T-helper 22 cell (primary cell): ENCODE measurements around the gene KDM4C.
"Not testable (repeated sequence)": the region's sequence is repeated elsewhere in the genome, so short reads cannot be mapped to it uniquely, and the experiment has no call there.

Experiments
- DNase-seq: peaks from one replicate; pipeline ENCODE4 v3.0.0-alpha.2; 2020; ENCODE audit warnings: low read depth

KDM4C gene

DNA sequence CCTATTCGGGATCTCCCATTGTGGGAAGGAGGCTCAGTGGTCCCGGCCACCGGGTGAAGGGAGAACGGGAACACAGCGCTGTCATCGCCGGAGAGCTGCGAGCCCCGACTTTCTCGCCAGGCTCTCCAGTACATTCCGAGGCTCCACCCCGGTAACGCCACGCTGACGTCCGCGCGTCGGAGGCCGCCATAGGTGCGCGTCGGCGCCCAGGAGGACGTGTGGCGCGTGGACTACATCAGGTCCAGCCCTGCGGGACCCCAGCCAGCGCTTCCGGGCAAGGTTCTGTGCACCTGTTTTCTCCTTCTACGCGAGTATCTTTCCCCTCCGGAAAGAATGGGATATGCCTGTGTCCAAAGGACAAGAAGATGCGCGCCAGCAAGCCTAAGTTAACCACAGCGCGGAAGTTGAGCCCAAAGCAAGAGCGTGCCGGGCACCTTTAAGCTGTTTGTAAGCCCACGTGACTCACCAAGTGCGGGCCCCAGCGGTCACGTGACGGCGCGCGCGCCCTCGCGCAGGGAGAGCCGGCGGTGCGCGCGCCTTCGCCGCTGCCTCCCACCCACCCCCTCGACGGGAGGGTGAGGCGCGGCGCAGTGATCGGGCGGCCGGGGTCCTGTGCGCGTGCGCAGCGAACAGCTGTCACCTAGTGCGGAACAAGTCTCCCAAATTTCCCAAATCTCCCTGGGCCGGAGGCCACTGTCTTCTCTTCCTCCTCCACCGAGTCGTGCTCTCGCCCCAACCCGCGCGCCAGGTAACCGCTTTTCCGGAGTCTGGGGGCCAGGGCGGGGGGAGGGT is at the start of gene KDM4C:
KDM4C (plus strand) TSS at position 518 of the 792 bp plus-strand sequence. CDS start 35,016 bp downstream, outside the sequence.
- DNase-seq = peak; percentile 88

DNA sequence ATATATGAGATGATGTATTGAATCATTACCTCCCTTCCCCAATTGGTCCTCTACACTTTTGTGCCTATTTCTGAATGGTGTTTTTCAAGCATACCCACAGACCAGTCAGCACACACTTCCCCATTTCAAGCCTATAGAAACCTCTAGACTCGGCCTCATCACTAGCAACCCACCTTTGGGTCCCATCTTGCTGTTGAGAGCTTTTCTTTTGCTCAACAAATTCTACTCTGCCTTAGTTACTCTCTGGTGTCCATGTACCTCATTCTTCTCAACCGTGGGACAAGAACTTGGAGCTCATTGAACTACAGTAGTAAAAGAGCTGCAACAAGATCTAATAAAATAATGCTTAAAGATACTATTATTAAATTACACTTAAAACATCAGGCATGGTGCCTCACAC is 49.0 kb upstream of the KDM4C start:
- DNase-seq = no peak

DNA sequence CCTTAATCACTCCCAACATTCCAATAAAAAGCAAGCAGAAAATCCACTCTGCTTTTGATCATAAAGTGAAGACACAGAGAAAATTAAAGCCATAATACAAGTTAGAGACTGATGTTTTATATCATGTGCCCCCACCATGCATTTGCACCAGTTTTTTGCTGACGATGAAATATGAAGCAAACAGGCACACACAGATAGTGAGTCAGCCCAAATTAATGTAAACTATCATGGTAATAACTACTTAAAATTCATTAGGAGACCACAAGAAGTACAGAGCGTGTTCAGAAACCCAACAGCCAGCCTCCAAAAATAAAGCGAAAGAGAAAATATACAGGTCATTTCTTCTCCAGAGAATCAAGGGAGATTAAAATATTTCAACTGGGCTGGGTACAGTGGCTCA is 46.4 kb upstream of the KDM4C start:
- DNase-seq = no peak

DNA sequence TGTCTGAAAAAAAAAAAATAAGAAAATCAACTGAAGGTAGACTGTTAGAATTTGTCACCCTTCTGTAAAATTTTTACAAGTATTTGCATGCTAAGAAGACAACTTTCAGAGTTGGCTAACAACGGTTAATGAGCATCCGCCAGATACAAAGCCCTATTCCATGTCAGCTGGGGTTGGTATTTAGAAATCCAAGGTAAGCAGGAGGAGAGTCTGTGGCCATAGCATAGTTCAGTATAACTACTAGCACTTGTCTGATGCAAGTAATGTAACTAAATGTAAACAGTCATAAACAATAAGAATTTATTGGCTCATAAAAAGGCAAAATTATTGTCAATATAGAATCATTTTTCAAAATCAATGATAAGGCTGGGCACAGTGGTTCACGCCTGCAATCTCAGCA is 45.7 kb upstream of the KDM4C start:
- no peak for DNase-seq

DNA sequence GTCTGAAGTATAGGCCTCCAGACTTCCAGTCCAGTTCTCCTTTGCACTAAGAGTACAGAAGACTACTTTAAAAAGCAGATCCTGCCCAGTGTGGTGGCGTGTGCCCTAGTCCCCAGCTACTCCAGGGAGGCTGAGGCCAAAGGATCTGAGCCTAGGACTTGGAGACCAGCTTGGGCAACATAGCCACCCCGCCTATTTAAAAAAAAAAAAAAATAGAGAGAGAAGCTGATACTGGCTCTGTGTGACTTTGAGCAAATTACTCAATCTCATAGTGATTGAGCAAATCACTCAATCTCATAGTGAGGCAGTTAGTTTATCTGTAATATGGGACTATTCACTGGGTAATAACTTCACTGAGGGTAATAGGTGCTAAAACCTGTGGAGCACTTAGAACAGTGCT is 43.6 kb upstream of the KDM4C start:
- DNase-seq = no peak

DNA sequence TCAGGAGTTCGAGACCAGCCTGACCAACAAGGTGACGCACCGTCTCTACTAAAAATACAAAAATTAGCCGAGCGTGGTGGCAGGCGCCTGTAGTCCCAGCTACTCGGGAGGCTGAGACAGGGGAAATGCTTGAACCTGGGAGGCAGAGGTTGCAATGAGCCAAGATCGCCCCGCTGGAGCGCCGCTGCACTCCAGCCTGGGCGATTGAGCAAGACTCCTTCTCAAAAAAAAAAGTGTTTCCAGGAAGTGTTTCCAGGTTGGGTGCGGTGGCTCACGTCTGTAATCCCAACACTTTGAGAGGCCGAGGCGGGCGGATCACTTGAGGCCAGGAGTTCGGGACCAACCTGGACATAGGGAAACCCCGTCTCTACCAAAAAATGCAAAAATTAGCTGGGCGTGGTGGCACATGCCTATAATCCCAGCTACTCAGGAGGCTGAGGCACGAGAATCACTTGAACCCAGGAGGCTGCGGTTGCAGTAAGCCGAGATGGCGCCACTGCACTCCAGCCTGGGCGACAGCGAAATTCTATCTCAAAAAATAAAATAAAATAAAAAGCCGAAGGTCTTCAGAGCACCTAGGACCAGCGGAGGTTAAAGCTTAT is 42.5 kb upstream of the KDM4C start:
- DNase-seq = not testable (repeated sequence)

DNA sequence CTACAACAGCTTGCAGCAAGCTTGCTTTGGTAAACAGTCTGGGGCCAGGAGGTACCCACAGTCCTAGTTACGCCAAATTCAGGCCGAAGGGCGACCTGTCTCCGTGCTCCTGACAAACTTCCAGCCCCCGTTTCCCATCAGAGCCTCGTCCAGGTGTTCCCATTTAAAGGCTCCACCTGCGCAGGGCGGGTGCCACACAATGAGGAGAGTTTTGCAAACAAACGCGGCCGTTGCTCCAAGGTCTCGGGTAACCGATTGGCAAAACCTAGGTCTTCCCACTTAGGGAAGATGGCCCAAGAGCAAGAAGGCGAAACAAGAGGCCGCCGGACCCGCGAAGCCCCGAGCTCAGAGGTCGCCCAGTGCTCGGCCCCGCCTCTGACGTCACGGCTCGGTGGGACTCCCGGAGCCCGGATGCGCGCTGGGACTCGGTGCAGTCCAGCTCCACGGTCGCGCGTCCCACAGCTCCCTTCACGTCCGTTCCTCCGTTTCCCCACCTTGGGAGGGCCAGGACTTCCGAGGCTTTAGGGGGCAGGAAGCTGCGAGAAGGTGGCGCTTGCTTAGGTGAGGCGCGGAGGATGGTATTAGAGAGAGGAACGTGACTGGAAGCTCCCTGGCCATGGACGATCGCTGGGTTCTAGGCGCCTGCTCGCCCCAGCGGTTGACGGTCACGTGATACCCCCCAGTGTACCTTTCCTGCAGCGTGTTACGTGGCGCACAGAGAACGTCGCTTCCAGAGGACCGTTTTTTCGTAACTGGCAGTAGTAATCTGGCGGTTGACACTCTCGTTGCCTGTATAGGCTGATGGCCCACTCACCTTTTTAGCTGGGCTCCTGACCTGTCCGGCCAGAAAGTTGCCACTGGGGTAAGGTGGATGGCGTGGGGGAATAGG is 41.8 kb upstream of the KDM4C start:
- DNase-seq = peak; percentile 37

DNA sequence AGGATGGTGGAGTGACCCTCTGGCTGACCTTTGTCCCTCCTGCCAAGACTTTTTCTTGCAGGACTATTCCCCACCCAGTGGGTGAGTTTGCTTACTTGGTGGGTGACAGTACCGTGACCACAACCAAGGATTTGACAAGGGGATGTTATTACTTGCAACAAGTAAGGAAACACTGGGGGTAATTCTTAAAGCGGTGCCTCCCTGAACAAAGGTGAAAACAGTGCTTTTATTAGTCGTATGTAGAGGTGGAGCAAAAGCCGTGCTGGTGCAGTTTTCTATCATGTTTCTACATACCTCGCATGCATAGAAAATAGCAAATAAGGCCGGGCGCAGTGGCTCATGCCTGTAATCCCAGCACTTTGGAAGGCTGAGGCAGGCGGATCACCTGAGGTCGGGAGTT is 41.0 kb upstream of the KDM4C start:
- no peak for DNase-seq

DNA sequence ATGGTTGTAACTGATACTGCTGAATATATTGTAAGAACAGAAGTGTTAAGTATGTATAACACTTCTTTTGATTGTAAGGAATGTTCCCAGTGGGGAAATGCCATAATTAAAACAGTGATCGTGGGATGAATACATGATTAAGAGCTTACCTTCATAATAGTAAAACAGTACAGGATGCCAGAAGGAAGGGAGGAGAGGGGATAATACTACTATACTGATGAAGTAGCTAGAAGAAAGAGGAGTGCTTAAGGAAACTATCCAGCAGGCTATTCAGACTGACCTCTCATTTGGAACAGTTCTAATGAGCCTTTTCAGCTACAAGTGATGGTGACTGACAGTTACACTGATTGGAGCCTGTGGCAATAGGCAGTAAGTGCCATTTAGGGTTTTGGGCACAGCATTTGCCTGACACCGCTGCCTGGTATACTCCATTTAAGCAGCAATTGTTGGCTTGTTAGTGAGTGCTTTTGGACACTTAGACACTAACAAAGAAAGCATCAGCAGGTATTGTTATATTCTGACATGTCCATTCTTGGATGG is 33.8 kb upstream of the KDM4C start:
- no peak for DNase-seq

DNA sequence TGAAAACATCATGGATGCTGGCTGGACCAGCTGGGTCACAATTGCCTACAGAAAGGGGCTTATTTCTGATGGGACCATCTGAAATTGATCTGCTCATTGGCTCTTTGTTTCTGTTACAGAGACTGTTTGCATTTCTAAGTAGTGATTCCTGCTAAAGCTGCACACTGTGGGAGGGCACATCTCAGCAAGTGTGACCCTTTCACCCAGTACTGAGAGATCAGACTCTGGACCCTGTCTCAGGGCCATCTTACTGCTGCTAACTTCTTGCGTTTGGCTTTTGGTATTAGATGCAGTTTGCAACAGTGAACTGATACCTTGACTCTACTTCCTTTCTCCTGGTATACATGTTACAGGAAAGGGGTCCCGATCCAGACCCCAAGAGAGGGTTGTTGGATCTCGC is 24.5 kb upstream of the KDM4C start:
- no peak for DNase-seq

DNA sequence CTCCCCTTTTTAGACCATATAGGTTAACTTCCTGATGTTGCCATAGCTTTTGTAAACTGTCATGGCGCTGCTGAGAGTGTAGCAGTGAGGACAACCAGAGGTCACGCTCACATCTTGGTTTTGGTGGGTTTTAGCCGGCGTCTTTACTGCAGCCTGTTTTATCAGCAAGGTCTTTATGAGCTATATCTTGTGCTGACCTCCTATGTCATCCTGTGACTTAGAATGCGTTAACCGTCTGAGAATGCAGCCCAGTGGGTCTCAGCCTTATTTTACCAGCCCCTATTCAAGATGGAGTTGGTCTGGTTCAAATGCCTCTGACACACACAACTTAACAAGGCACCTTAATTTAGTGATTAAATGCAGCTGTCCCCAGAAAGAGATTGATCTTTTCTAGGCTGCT is 23.9 kb upstream of the KDM4C start:
- DNase-seq = no peak

DNA sequence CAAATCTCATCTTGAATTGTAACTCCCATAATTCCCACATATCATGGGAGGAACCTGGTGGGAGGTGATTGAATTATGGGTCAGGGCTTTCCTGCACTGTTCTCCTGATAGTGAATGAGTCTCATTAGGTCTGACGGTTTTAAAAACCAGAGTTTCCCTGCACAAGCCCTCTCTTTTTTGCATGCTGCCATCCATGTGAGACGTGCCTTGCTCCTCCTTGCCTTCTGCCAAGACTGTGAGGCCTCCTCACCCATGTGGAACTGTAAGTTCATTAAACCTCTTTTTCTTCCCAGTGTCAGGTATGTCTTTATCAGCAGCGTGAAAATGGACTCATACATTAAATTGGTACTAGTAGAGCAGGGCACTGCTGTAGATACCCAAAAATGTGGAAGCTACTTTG is 22.4 kb upstream of the KDM4C start:
- no peak for DNase-seq

DNA sequence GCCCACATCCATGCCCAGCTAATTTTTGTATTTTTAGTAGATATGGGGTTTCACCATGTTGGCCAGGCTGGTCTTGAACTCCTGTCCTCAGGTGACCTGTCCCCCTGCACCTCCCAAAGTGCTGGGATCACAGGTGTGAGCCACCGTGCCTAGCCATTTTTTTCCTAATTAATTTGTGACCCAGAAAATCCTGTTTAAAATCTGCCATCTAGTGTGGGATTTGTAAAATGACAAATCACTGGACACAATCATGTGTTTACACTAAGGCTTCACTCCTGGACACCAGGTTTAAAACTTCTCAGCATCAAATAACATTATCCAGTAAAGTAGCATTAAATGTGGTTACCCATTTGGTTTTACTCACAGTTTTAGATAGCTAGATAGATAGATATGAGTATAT is 18.6 kb upstream of the KDM4C start:
- DNase-seq = no peak

DNA sequence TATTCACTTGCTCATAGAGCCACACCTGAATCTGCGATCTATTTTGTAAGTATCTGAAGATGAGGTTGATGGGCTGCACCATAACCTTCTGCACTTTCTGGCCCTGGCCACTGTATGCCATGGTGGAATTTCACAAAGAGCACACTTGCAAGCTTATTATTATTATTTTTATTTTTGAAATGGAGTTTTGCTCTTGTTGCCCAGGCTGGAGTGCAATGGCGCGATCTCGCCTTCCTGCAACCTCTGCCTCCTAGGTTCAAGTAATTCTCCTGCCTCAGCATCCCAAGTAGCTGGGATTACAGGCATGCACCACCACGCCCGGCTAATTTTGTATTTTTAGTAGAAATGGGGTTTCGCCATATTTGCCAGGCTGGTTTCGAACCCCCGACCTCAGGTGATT is 8.9 kb upstream of the KDM4C start:
- not testable (repeated sequence) for DNase-seq

DNA sequence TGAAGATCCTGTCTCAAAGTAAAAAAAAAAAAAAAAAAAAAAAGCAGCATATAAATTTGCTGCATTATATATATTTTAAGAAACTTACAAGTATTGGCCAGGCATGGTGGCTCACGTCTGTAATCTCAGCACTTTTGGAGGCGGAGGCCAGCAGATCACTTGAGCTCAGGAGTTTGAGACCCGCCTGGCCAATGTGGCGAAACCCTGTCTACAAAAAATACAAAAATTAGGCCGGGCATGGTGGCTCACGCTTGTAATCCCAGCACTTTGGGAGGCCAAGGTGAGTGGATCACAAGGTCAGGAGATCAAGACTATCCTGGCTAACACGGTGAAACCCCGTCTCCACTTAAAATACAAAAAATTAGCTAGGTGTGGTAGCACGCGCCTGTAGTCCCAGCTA is 2.9 kb upstream of the KDM4C start:
- DNase-seq = not testable (repeated sequence)

DNA sequence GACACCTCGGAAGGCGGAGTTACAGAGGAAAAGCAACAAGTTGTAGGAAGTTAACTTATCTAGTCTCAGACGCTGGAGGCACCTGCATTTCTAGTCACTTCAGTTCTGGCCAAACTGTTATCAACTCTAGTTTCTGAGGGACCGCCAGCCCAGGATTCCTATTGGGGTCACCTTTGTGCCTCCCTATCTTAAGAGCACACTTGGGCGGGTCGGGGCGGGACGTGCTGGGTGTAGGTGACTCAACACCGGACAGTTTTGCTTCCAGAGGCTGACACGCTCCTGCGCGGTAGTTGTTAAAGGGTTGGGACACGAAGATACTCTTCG is 679 bp upstream of the KDM4C start:
- peak; percentile 56 for DNase-seq

DNA sequence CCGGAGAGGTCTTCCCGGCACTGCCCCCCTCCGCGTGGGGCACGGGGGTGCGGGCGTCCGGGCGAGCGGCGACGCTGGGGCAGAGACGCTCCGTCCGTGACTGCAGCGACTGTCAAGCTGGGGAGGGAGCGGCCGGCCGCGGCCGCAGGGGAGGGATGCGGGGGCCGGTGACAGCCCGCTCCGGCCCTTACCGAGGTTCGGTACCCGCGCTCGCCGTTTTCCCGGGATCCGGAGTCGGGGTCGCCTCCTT is 400 bp downstream of the KDM4C start:
- no peak for DNase-seq

DNA sequence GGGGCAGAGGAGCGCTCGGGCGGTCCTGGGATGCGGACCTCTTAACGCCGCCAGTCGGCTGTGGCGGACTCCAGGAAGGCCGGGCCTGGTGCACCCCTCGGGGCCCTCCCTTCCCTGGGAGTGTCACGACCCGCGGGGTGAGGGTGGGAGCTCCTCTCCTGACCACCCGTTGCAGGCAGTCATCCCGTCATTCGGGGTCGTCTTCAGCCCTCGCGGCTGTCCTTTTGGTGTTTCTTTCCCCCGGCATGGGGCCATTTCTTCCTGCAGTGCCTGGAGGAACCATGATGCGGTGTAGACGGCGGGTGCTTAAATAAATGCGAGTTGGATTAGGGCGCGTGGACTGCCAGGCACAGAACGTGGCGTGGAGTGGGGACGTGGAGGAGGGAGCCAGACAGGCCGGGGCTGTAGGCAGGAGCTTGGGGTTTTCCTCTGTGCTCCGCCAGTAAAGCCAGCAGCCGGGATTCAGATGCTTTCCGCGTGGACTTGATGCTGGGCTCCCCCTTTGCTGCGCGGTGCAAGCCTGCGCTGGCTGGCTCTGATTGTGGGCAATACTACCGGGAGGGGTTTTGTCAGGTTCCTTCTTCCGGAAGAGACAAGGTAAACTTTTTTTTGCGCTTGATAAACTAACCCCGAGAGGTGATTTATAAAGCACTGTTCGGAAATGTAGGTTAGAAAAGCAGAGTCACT is 868 bp downstream of the KDM4C start:
- DNase-seq = peak; percentile 56

DNA sequence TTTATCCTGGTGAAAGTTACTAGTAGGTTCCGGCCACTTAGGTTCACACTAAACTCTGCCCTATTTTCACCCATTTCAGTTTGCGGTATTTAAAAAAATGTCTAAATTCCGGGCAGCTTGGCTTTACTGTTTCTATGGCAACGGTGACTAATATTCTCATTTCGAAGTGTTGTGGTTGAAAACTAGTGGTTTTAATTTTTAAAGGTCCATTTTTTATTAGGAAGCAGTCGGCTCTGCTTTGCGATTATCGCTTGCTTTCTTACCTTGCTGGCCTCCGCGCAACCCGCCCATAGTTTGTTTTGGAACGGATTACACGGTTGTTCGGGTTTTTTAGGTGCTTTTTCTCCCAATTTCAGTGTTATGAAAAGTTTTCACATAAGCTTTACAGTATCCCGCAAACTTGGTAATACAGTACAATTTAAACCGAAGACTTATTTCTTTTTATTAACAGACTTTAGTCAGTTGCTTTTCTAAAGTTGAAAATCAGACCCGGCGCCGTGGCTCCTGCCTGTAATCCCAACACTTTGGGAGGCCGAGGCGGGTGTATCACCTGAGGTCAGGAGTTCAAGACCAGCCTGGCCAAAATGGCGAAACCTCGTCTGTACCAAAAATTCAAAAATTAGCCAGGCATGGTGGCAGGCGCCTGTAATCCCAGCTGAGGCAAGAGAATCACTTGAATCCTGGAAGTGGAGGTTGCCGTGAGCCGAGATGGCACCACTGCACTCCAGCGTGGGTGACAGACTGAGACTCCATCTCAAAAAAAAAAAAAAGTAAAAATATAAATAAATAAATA is 1.6 kb downstream of the KDM4C start:
- peak; percentile 9 for DNase-seq

DNA sequence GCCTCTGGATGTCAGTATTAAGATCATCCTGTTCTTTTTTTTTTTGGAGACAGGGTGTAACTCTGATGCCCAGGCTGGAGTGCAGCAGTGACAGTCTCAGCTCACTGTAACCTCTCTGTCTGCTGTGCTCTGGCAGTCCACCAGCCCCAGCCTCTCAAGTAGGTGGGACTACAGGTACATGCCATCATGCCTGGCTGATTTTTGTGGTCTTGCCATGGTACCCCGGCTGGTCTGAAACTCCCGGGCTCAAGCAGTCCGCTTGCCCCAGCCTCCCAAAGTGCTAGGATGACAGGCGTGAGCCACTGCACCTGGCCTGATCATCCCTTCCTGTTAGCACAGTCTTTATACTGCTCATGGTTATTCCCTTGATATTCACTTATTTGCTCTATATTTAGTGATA is 3.5 kb downstream of the KDM4C start:
- no peak for DNase-seq

DNA sequence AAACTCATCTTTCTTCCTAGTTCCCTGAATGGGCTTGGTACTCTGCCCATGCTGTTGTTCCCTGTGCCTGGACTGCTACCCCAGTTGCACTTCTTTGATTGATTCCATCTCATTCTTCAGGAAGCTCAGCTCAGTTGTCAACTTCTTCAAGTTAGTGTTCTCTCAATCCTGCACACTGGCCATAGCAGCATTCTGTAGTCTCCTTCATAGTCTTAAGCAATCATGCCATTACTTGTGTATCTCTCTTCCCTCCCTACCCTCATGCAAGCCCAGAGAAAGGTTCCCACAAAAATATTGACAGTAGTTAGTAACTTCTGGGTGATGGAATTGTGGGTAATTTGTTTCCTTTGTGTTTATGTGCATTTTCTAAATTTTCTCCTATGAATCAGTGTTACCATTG is 5.5 kb downstream of the KDM4C start:
- no peak for DNase-seq

DNA sequence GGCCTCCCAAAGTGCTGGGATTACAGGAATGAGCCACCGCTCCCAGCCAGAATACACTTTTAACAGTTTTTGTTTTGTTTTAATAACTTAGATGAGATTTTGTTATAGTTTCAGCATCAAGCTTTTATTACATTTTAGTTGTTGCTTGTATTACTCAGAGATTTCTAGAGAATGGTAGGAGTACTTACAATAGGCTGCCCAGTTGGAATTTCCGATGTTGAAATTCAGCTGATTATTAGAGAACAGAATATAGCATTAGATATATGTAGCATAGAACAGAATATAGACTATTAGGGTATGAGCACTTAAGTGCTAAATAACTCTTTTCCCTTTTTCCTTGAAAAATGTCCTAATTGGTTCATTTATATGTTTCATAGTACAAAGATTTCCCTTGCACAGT is 6.2 kb downstream of the KDM4C start:
- DNase-seq = no peak
